ENCODE measurements around the gene PDPR.
"Not testable (repeated sequence)": the region's sequence is repeated elsewhere in the genome, so short reads cannot be mapped to it uniquely, and the experiment has no call there.

DNA sequence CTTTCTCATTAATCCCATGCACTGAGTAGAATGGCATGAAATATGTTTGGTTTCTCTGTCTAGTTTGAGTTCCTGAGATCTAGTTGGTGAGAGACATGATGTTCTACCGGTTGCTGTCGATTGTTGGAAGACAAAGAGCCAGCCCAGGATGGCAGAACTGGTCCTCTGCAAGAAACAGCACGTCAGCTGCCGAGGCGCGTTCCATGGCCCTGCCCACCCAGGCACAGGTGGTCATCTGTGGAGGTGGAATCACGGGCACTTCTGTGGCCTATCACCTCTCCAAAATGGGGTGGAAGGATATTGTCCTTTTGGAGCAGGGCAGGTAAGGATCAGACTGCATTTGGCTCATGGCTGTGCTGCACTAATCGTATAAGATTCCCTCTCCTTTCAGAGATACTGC, 6.3 kb downstream of the PDPR start:
- TF ChIP-seq, protein P1, sequence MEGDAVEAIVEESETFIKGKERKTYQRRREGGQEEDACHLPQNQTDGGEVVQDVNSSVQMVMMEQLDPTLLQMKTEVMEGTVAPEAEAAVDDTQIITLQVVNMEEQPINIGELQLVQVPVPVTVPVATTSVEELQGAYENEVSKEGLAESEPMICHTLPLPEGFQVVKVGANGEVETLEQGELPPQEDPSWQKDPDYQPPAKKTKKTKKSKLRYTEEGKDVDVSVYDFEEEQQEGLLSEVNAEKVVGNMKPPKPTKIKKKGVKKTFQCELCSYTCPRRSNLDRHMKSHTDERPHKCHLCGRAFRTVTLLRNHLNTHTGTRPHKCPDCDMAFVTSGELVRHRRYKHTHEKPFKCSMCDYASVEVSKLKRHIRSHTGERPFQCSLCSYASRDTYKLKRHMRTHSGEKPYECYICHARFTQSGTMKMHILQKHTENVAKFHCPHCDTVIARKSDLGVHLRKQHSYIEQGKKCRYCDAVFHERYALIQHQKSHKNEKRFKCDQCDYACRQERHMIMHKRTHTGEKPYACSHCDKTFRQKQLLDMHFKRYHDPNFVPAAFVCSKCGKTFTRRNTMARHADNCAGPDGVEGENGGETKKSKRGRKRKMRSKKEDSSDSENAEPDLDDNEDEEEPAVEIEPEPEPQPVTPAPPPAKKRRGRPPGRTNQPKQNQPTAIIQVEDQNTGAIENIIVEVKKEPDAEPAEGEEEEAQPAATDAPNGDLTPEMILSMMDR (IDR thresholded peaks at IDR 0.05; ENCODE audit: poor library complexity) = not testable (repeated sequence)
- not testable (repeated sequence) for TF ChIP-seq EZH2 (IDR thresholded peaks at IDR 0.05; ENCODE audit: borderline replicate concordance); EZH2phosphoT487 (IDR thresholded peaks at IDR 0.05; ENCODE audit: low read depth, severe bottlenecking, unreplicated experiment)
